HG02943 (cell line): Measurements from ENCODE around the gene CDHR3.

ENCODE experiments used
- ATAC-seq: cut with Tn5 transposase; IDR thresholded peaks from one replicate; pipeline ENCODE4 v1.9.1; 2021; ENCODE audit warnings: mild to moderate bottlenecking, low read depth, moderate library complexity; ENCODE audit not compliant: unreplicated experiment

The CDHR3 gene

DNA sequence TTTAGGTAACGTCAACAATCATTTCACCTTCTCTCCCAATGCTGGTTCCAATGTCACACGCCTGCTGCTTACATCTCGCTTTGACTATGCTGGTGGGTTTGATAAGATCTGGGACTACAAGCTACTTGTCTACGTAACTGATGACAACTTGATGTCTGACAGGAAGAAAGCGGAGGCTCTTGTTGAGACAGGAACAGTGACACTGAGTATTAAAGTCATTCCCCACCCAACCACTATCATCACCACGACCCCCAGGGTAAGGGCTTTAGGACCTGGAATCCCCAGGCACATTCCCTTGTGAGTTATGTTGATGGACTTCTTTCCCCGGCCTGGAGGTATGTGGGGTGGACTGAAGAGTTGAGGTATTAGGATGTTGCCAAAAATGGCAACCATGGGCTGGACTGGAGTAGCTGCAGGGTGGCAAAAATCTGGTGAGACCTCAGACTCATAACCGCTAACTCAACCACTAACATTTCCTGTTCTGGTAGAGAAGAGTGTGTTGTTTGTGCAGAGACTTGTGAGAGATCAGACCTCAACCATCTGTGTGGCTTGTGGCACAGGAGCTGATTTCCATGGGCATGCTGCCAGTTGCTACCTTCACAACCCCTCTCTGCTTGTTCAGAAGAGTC is 59.2 kb downstream of the CDHR3 start:
- peak; percentile 74 for ATAC-seq

DNA sequence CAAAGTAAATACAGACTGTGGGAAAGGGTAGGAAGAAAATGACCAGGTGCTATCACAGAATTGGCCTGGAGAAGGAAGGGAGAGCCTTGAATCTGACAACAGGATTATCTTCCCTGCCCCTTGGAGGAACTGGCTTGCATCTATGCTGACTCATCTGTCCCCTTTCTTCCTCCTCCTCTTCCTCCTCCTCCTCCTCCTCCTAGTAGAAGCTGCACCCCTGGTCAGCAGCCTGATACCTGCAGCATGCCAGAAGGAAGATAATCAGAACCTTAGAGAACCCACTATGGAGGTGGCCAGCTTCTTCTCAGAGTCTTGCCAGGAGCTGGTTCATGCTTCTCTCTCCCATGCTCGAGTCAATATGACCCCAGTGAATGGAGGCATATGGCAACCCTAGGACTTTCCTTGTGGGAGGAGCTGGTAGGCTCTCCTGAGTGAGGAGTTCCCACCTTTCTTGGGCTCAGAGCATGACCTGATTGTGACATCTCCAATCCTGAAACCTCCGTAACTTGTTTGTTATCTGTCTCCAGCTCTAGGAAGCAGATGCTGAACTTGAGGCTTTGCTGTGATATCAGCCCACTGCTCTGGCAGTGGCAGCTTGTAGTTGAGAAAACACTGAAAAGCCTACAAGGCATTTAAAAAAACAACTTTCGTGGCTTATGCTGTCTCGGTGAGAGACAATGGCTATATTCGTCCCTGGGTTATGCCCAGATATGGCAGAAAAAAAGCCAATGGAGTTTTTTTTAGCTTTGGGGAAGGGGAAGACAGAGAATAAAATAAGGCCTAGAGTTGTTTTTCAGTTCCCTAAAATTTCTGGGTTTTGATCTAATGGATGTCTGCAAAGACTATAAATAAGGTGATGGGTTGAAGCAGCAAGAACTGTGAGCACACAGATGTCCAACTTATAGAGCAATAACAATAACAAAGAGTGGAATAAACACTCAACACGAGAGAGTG is 60.6 kb downstream of the CDHR3 start:
- no peak for ATAC-seq

DNA sequence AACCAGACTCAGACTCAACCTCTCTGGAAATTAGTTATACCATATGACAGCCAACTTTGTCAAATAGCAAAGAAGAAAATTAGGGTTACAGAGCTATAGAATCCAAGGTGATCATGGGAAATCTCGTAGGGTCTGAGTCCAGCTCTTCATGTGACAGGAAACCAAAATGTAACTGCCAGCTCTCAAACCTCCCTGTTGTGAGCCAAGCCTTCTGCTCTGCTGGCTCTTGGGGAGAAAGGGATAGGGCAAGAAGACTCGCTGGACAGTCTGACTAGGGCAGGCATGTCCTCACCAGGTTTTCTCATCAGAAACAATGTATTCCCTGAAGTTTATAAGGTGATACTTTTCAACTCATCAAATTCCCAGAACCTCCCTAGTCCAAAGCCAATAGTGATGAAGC is 63.0 kb downstream of the CDHR3 start:
- no peak for ATAC-seq

DNA sequence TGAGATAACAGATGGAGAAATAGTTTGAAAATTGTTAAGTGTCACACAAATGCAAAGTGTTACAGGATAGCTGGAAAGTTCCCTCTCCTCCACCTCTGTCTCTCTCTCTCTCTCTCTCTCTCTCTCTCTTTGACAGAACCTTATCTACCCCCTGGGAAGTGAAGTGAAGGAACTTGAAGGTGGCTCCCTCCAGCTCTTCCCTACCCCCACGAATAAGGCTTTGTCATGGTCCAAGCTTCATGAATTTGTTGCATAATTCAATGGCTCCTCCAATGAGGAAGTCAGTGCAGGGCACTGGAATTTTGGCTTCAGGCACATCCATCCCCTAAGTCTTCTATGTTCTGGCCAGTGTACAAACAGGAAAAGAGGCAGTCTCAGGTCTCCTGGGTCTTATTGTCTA is 66.4 kb downstream of the CDHR3 start:
- no peak for ATAC-seq

DNA sequence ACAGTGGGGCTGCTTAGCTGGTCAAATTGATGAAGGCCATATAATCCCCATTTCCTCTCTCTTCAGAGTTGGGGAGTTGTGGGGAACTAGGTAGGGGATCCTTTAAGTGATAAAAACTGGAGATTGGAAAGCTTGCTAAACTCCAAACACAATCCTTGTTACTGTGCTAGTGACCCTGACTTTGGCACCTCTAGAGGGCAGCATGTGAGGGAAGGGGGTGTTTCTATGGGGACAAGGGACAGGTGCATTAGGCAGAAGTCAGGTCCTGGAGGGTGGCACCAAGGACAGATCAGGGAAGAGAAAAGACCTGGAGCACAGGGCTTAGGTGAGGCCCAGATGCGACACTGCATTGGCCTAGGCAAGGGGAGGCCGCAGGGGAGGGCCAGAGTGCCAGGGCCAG is 66.9 kb downstream of the CDHR3 start:
- ATAC-seq, result no peak

DNA sequence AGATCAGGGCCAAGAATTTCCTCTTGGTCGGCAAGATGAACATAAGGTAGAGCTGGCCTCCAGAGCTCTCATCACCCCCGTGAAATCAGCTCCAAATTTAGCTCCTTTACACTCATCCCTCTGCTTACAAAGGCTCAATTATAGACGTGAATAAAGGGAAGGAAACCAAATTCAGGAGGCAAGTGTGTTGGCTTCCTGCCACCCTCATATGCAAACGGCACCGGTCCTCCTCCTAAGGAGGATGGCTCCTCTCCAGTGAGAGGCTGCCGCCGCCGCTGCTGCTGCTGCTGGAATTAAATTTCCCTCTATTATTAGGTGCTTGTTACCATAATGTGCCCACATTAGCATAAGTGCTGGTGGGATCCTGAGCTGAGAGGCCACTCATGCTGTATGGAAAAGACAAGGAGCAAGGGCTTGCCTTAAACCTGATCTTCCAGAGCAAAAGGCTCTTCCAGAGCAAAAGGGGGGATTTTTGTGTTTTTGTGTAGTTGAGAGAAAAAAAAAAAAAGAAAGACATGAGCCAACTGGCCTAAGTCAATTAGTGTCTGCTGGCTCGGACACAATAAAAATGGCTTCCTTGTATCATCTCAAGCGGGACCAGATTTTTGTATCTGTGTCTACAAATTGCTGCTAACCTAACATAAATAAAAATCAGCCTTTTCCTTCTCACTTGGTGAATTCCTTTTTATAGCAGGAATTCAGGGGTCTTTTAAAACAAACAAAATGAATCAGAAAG is 68.4 kb downstream of the CDHR3 start:
- ATAC-seq, result no peak

DNA sequence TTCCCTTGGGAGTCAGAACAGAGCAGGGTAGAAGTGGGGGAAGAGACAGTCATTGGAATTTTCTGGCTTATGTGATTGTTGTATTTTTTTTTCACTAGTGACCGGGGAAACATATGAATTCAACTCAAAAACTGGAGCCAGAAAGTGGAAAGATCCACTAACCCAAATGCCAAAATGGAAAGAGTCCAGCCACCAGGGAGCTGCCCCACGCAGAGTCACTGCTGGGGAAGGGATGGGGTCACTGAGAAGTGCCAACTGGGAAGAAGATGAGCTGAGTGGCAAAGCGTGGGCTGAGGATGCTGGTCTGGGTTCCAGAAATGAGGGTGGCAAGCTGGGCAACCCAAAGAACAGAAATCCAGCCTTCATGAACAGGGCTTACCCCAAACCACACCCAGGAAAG is 69.2 kb downstream of the CDHR3 start:
- no peak for ATAC-seq

DNA sequence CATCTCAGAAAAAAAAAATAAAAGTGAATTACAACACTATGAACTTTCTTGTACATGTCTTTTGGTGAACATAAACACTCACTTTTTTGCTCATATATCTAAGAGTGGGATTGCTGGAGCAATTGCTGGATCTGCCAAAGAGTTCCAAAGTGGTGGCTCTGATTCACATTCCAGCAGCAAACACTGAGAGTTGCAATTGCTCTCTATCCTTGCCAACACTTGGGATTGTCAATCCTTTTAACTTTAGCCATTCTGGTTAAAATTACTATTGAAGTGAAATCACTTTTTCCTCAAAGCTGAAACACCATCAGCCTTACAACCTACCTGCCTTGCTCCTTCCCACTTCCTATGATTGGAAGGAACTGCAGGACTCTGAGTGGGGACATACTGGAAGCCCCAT is 70.7 kb downstream of the CDHR3 start:
- no peak for ATAC-seq

DNA sequence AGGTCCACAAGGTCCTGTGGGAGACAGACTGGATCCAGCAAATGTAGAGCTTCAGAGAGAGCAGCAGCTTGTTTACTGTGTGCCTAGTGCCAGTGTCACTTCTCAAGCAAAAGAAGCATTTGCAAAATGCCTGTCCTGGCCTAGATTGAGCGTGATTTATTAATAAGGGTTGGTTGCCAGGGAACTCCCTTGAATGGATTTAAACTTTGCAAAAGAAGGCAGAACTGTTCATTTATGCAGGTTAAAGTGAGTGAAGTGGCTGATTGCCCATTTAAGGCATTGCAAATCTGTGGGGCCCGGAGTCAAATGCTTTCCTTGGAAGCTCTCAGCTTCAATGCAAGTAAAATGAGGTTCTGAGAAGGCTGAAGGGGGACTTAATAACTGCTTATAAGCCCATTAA is 71.3 kb downstream of the CDHR3 start:
- ATAC-seq, result no peak

DNA sequence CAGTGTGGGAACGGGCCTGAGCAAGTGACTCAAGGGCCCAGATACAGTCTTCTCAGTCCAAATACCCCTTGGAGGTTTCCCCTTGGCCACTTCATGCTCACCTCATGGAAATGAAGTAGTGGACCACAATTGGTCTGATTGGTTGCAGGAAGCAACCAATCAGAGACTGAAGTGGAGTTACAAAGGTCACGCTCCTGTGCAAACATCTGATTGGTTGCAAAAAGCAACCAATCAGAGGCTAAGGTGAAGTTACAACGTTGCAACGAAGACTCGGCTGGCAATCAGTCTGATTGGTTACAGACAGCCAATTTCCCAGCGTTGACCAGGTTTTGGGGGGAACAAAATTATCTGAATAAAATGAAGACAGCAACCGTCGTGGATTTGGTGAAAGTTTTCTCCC is 72.5 kb downstream of the CDHR3 start:
- no peak for ATAC-seq

DNA sequence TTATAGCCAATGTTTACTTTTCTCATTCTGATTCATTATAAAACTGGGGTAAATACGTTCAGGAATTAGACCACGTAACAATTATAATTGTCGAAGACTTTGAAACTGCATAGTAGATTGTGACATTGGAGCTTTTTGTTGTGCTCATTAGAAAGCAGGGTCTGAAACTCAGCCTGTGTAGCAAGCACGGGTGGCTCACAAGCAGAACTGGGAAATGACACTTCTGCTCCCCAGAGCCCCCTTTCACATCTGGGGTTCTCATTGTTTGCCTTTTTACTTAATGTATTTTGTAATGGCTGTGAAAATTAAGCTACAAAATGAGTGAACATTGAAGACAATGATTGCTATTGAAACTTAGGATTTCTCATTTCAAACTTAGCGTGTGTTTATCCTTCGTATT is 72.9 kb downstream of the CDHR3 start:
- ATAC-seq, result no peak

DNA sequence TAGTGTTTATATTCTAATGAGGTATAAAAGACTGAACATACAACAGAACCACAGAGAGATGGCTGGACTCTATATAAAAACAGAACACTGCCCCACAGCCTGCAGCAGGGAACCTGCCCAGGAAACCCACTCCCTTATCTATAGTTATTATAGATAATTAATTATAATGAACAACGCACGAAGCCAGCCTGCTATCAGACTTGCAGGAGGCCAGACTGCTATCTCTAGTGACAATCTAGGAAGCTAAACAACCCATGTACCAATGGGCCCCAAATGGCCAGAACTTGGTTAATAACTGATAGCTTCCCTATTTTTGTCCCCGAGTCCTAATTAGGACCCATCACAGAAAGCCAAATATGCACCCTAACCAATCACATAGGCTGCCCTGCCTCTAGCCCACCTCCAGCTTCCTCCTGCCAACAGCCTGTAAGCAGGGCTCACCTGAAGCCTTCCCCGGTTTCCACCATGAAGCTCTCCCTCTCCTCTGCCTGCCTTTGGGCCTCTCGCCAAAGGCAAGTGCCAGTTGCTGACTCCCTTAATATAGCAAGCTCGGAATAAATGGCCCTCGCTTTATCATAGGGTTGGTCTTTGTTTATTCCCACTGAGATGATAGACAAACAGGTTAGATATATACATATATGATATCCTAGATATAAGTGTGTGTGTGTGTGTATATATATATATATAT is 74.6 kb downstream of the CDHR3 start:
- no peak for ATAC-seq

DNA sequence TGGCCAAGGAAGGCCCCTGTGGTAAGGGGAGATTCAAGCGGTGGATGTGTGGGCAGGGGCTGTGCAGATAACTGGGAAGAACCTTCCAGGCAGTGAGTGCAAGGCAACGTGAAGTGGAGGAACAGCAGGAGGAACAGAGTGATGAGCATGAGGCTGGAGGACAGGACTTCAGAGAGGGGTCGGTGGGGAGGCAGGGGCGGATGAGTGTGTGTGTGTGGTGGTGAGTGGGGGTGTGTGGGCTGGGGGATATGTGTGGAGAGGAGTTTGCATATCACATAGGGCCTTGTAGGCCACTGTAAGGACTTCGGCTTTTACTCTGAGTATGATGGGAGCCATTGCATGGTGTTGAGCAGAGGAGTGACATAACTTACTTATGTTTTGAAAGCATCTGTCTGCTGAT is 75.2 kb downstream of the CDHR3 start:
- ATAC-seq, result no peak

DNA sequence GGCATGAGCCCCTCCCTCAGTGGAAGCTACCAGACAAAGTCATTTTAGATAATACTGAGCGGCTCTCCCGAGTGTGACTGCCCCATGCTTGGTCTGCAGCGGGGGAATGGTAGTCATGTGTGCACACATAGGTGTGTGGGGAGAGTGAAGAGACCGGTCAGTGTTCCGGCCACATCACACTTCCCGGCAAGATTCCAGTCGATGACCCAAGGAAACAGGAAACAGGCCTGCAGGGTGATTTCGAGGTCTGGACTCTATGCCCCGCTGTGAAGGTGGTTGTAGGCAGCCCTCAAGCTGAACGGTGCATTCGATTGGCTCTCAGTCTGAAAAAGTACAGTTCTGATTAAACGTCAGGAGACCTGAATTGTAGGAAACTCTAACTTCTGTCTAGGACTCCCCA is 75.9 kb downstream of the CDHR3 start:
- no peak for ATAC-seq

DNA sequence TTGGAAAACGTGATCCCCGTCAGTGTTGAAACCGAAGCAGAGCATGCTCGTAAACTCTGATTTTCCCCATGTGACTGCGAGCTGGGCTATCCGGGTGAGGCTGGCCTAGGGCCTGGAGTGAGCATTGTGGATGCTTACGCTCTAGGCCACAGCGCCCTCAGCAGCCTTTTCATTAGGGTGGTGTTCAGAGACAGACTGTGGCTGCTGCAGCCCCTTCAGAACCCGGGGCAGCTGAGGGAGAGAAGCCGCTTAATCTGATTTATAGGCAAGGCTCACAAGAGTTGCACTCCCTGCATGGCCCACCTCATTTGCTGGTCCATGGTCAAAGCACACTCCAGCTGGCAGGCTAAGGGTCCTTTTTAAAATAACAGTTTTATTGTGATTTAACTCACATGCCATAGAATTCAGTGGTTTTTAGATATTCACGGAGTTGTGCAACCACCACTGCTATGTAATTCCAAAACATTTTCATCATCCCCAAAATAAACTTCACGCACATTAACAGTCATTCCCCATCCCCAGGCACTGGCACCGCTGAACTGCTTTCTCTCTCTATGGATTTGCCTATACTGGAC is 76.5 kb downstream of the CDHR3 start:
- no peak for ATAC-seq

DNA sequence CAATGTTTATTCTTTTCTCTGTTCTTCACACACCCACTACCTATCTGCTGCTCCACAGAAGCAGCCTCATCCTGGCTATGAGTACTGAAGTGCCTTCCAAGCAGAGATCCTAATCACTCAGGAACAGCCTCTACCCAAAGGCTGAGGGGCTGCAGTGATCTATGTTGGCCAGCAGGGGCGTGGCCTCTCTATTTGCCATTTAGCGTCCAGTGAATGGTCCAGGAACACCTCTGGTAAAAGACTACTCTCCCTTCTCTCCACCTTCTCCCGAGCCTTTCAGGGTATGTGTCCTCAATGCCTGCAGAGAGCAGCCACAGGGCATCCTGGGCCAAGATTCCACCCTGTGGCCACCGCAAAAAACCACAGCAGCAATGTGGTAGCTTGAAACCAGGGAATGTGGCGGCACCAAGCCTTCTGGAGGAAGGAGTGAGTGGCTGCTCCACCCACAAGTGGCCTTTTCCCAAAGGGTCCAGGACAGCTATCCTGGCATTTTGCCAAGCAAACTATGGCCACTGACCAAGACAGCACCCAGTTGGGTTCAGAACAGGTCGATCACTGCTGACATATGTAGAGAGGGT is 78.2 kb downstream of the CDHR3 start:
- peak; percentile 57 for ATAC-seq

DNA sequence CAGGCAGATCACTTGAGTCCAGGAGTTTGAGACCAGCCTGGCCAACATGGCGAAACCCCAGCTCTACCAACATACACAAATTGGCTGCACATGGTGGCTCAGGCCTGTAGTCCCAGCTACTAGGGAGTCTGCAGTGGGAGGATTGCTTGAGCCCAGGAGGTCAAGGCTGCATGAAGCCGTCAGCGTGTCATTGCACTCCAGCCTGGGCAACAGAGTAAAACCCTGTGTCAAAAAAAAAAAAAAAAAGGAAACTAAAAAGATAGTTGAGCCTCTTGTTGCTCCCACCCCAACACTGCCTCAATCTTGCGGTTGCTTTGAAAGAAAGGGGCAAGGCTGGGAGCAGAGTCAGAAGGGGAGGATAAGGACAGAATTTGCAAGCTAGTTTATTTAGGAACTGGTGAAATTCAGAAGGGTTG is 79.1 kb downstream of the CDHR3 start:
- no peak for ATAC-seq

DNA sequence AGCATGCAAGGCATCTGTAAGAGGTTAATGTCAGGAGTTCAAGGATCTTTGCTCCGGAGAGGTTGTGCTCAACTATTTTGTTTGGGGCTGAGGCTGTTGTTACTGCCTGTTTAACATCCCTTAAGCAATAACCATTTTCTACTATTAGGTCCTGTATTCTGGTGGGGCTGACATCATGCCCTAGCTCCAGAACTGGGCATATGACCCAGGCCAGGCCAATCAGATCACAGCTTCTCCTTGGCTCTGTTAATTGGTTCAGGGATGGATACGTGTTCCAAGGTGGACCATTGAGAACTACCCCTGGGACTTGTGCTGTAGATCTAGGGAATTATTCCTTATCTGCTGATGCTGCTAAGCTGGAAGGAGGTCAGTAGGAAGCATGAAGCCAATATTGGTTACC is 82.1 kb downstream of the CDHR3 start:
- no peak for ATAC-seq

DNA sequence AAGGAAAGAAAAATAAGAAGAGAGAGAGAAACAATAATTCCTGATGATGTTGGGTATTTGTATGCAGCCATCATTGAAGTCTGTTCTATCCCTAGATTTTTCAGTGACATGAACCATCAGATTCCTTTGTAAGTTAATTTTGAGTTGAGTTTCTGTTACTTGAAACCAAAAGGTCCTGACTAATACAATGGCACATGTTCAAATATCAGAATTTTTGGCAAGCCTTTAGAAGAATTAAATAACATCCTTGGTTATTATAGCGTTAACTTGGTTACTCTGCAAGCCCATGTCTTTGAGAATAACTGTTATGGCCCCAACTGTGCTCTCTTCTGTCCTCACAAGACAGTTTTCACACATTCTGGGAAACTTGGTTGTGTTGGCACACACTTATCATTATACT is 82.5 kb downstream of the CDHR3 start:
- no peak for ATAC-seq

DNA sequence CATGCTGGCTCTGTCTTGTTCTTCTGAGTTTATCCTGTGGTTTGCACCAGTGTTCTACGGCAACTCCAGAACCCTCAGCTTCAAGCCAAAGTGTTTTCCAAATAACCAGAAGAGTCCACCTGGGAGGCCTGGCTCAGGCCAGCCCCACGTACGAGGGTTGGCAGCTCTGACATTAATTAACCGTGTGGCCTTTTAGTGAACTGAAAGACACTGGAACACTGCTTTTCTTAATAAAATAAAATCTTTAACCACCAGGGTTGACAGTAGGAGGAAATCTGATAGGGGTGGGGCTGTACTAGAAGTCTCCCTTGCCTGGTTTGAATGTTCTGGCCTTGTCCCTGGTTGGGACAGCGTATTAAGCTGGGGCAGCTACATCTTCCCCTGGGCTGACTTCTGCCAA is 84.1 kb downstream of the CDHR3 start:
- no peak for ATAC-seq
